ENCODE data around the gene NLGN4Y. TPM values are rescaled to one million over a fixed set of nuclear protein-coding genes. Genes with fewer than 3 reads are reported as not detected.

The NLGN4Y gene
- total RNA-seq, 4 donors from 2014 or later = 6.8 to 41.8 TPM; not detected in 2

- no peak overlapping the region for H3K4me3 ChIP-seq
- no peak for TF ChIP-seq POLR2A (IDR thresholded peaks at IDR 0.05)
- TF ChIP-seq EP300 (IDR thresholded peaks at IDR 0.05) = no peak
- TF ChIP-seq CTCF (IDR thresholded peaks at IDR 0.05) = no peak
- H3K9me3 ChIP-seq = no peaks in the 10 kb centered on the region
- no peaks in the 10 kb centered on the region for H3K4me1 ChIP-seq
- no peak for DNase-seq (ENCODE audit: low spot score in 2 of 2)
- H3K27me3 ChIP-seq = no peaks in the 10 kb centered on the region
- H3K27ac ChIP-seq = no peak overlapping the region
- H3K36me3 ChIP-seq = no peaks in the 10 kb centered on the region
Measured at GRCh38 chrY:14637551-14637950, 113.2 kb downstream of the NLGN4Y start.

GRCh38 chrY:14641853-14642252 is 117.5 kb downstream of the NLGN4Y start:
- Histone ChIP-seq H3K27me3 (no peaks in the 10 kb centered on the region), H3K4me1 (no peaks in the 10 kb centered on the region), H3K4me3 (no peak overlapping the region), H3K36me3 (no peaks in the 10 kb centered on the region), H3K9me3 (no peaks in the 10 kb centered on the region), H3K27ac (no peak overlapping the region)
- TF ChIP-seq EP300 (IDR thresholded peaks at IDR 0.05) = no peak
- no peak for TF ChIP-seq POLR2A (IDR thresholded peaks at IDR 0.05)
- no peak for TF ChIP-seq CTCF (IDR thresholded peaks at IDR 0.05)
- DNase-seq (ENCODE audit: low spot score in 2 of 2) = no peak
- 89% methylated on average over 2 of the region's 2 CpGs; no CpG with 5 or more reads in 1 of the 2 donors for WGBS, 2 donors

- no peak overlapping the region for H3K27ac ChIP-seq
Measured at GRCh38 chrY:14644157-14644952, 120.0 kb downstream of the NLGN4Y start.

GRCh38 chrY:14679181-14679580 is 154.9 kb downstream of the NLGN4Y start:
- no peak overlapping the region for H3K4me3 ChIP-seq
- DNase-seq (ENCODE audit: low spot score in 2 of 2) = no peak
- WGBS, 2 donors = 81% methylated on average over 1 of the region's 1 CpG; no CpG with 5 or more reads in 1 of the 2 donors
- TF ChIP-seq EP300 (IDR thresholded peaks at IDR 0.05) = no peak
- TF ChIP-seq CTCF (IDR thresholded peaks at IDR 0.05) = no peak
- no peak for TF ChIP-seq POLR2A (IDR thresholded peaks at IDR 0.05)
- H3K9me3 ChIP-seq = no peaks in the 10 kb centered on the region
- H3K36me3 ChIP-seq = no peaks in the 10 kb centered on the region
- H3K4me1 ChIP-seq = no peaks in the 10 kb centered on the region
- no peaks in the 10 kb centered on the region for H3K27me3 ChIP-seq
- no peak overlapping the region for H3K27ac ChIP-seq

More at GRCh38 chrY:14644157-14644952, 120.0 kb downstream of the NLGN4Y start:
- Histone ChIP-seq H3K4me1 (no peaks in the 10 kb centered on the region), H3K36me3 (no peaks in the 10 kb centered on the region), H3K4me3 (no peak overlapping the region), H3K9me3 (no peaks in the 10 kb centered on the region), H3K27me3 (no peaks in the 10 kb centered on the region)
- DNase-seq (ENCODE audit: low spot score in 2 of 2) = no peak
- TF ChIP-seq EP300 (IDR thresholded peaks at IDR 0.05) = no peak
- no peak for TF ChIP-seq POLR2A (IDR thresholded peaks at IDR 0.05)
- no peak for TF ChIP-seq CTCF (IDR thresholded peaks at IDR 0.05)
- WGBS, 2 donors = 41% methylated on average over 6 of the region's 6 CpGs; no CpG with 5 or more reads in 1 of the 2 donors

- no peak for DNase-seq (ENCODE audit: low spot score in 2 of 2)
- Histone ChIP-seq H3K9me3 (no peaks in the 10 kb centered on the region), H3K36me3 (no peaks in the 10 kb centered on the region), H3K27me3 (no peaks in the 10 kb centered on the region), H3K27ac (no peak overlapping the region), H3K4me3 (no peak overlapping the region), H3K4me1 (no peaks in the 10 kb centered on the region)
- TF ChIP-seq EP300 (IDR thresholded peaks at IDR 0.05) (no peak), POLR2A (IDR thresholded peaks at IDR 0.05) (no peak), CTCF (IDR thresholded peaks at IDR 0.05) (no peak)
Measured at GRCh38 chrY:14694543-14694942, 170.2 kb downstream of the NLGN4Y start.
